ENCODE data around the gene HLA-DOA. TPM values are rescaled to one million over a fixed set of nuclear protein-coding genes. Genes with fewer than 3 reads are reported as not detected.

The HLA-DOA gene
- total RNA-seq, 1 donor from 2014 or later = not detected

DNA sequence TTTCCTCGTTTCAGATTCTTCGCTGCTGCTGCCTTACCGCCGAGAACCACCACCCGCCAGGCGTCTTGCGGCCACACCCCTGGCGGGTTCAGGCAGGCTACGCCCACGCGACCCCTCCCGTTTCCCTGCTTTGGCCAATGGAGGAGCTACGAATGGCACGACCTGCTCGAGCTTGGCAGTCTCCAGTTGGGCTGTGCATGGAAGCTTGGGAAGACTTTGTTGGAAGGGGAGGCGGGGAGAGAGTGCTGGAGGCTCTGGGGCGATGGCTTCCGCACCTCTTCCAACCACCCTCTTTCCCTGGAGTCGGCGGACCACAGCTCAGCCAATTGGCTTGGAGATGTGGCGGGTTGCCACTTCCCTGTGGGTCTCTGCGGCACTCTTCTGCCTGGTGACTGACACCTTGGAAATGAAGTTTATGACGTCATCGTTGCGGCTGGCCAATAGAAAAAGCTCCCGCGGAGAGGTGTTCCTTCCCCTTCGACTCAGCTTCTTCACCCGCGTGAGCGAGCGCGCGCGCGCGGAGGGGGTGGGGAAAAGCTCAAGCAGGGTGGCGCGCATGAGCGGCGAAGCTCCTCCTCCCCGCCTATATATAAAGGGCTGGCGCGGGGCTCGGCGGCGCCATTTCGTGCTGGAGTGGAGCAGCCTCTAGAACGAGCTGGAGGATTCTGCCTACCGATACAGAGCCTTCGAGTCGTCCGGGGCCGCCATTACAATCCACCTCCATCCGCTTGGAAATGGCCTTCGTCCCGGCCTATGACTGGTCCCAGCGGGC is 37.6 kb downstream of the HLA-DOA start:
- peaks cover 48% of the 10 kb centered on the region for H3K36me3 Mint-ChIP-seq (ENCODE audit: unreplicated experiment)
- H3K27ac Mint-ChIP-seq (ENCODE audit: unreplicated experiment) = peak overlapping the region; percentile 100
- peak overlapping the region; percentile 91 for H3K4me3 Mint-ChIP-seq (ENCODE audit: unreplicated experiment)
- peaks cover 35% of the 10 kb centered on the region for H3K4me1 Mint-ChIP-seq (ENCODE audit: unreplicated experiment)
- TF ChIP-seq, protein P1, sequence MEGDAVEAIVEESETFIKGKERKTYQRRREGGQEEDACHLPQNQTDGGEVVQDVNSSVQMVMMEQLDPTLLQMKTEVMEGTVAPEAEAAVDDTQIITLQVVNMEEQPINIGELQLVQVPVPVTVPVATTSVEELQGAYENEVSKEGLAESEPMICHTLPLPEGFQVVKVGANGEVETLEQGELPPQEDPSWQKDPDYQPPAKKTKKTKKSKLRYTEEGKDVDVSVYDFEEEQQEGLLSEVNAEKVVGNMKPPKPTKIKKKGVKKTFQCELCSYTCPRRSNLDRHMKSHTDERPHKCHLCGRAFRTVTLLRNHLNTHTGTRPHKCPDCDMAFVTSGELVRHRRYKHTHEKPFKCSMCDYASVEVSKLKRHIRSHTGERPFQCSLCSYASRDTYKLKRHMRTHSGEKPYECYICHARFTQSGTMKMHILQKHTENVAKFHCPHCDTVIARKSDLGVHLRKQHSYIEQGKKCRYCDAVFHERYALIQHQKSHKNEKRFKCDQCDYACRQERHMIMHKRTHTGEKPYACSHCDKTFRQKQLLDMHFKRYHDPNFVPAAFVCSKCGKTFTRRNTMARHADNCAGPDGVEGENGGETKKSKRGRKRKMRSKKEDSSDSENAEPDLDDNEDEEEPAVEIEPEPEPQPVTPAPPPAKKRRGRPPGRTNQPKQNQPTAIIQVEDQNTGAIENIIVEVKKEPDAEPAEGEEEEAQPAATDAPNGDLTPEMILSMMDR (IDR thresholded peaks at IDR 0.05) = no peak
- DNase-seq (ENCODE audit: extremely low spot score, unreplicated experiment) = peak; percentile 100
- H3K27me3 Mint-ChIP-seq (ENCODE audit: unreplicated experiment) = no peaks in the 10 kb centered on the region
- no peaks in the 10 kb centered on the region for H3K9me3 Mint-ChIP-seq (ENCODE audit: unreplicated experiment)

DNA sequence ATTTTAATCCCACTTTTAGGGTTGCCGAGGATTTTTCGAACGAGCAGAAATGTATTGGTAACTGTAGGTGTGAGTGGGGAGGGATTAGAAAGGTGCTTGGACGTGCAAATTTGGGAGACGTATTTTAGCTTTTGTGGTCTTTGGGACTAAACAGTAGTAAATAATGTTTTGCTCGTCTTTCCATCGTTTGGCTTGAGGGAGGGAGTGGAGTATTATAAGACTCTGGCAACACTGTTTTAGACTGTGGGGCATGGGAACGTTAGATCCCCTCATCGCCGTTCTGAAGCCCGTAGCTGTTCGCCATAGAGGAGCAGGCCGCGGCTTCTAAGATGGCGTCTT is 38.2 kb downstream of the HLA-DOA start:
- Mint-ChIP-seq H3K27ac (ENCODE audit: unreplicated experiment) (peak overlapping the region; percentile 100), H3K4me1 (ENCODE audit: unreplicated experiment) (peaks cover 33% of the 10 kb centered on the region), H3K36me3 (ENCODE audit: unreplicated experiment) (peaks cover 43% of the 10 kb centered on the region), H3K9me3 (ENCODE audit: unreplicated experiment) (no peaks in the 10 kb centered on the region), H3K27me3 (ENCODE audit: unreplicated experiment) (no peaks in the 10 kb centered on the region), H3K4me3 (ENCODE audit: unreplicated experiment) (peak overlapping the region; percentile 91)
- TF ChIP-seq, protein P1 (IDR thresholded peaks at IDR 0.05) = no peak
- no peak for DNase-seq (ENCODE audit: extremely low spot score, unreplicated experiment)

- Mint-ChIP-seq H3K9me3 (ENCODE audit: unreplicated experiment) (no peaks in the 10 kb centered on the region), H3K4me3 (ENCODE audit: unreplicated experiment) (peak overlapping the region; percentile 91), H3K27me3 (ENCODE audit: unreplicated experiment) (no peaks in the 10 kb centered on the region), H3K4me1 (ENCODE audit: unreplicated experiment) (peaks cover 31% of the 10 kb centered on the region), H3K27ac (ENCODE audit: unreplicated experiment) (peak overlapping the region; percentile 100), H3K36me3 (ENCODE audit: unreplicated experiment) (peaks cover 37% of the 10 kb centered on the region)
- TF ChIP-seq, protein P1 (IDR thresholded peaks at IDR 0.05) = peak; percentile 4
- peak; percentile 94 for DNase-seq (ENCODE audit: extremely low spot score, unreplicated experiment)
Observed at GRCh38 chr6:32970413-32971241, 38.8 kb downstream of the HLA-DOA start.

DNA sequence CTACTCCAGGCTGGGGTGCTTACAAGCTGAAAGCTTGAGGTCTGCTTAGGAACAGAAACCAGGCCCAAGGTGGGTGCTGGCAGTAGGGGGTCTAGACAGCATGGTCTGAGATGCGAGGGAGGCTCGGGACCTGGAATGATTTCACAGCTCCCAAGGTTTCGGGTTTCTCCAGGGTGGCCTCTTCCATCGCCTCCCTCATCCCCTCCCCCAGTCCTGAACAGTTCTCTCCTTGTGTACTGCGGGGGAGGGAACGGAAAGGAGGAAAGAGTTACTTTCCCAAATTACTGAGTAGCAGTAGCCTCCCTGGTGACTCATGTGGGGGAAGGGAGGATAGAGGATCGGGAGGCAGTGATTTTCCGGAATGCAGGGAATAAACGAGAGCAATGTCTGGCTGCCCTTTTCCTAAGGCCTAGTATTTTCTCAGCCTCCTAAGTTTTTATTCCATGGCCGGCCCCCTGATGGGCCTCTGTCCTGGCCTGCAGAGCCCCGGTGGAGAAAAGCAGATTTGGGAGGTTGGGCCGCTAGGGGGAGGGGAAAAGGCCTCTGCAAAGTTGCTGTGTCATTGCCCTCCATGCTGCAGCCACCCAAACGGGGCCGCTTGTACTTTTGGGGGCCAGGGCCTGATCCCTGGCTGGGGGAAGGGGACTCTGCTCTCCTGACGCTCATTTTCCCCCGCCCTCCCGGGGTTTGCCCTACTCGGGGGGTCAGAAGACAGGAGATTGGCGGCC is 39.5 kb downstream of the HLA-DOA start:
- Mint-ChIP-seq H3K9me3 (ENCODE audit: unreplicated experiment) (no peaks in the 10 kb centered on the region), H3K4me1 (ENCODE audit: unreplicated experiment) (peaks cover 27% of the 10 kb centered on the region), H3K27ac (ENCODE audit: unreplicated experiment) (peak overlapping the region; percentile 100), H3K4me3 (ENCODE audit: unreplicated experiment) (peak overlapping the region; percentile 91), H3K36me3 (ENCODE audit: unreplicated experiment) (peaks cover 29% of the 10 kb centered on the region), H3K27me3 (ENCODE audit: unreplicated experiment) (no peaks in the 10 kb centered on the region)
- TF ChIP-seq, protein P1 (IDR thresholded peaks at IDR 0.05) = peak; percentile 39
- DNase-seq (ENCODE audit: extremely low spot score, unreplicated experiment) = peak; percentile 88

All from osteocyte (in vitro differentiated cells).